Measurements from ENCODE around the gene KIDINS220. TPM values are rescaled to one million over a fixed set of nuclear protein-coding genes. Genes with fewer than 3 reads are reported as not detected.

The KIDINS220 gene
- total RNA-seq, 2 experiments from 2014 or later: 22.7 to 24.4 TPM

- H3K27ac Mint-ChIP-seq: no peak overlapping the region
- ATAC-seq: no peak
- H3K9me3 Mint-ChIP-seq (ENCODE audit: low read depth): no peaks in the 10 kb centered on the region
- DNase-seq: no peak
- ChIA-PET CTCF (interaction anchor here (0.8 kb wide), 1 partner anchor 20 kb away, joined by 3 read pairs; no protein-coding TSS in a partner anchor), POLR2A (no interaction called here)
- intact Hi-C loops (cut with DNase I, micrococcal nuclease): no loop called here
- peaks cover 45% of the 10 kb centered on the region for H3K36me3 Mint-ChIP-seq (ENCODE audit: low read depth)
- H3K27me3 Mint-ChIP-seq: no peaks in the 10 kb centered on the region
- H3K4me1 Mint-ChIP-seq: no peaks in the 10 kb centered on the region
- no peak overlapping the region for H3K4me3 Mint-ChIP-seq
These were observed 57.4 kb downstream of the KIDINS220 start for GRCh38 chr2:8779795-8780671.

- POLR2A ChIA-PET: no interaction called here
- DNase-seq: no peak
- H3K9me3 Mint-ChIP-seq (ENCODE audit: low read depth): no peaks in the 10 kb centered on the region
- intact Hi-C loops (cut with DNase I, micrococcal nuclease): no loop called here
- no peak overlapping the region for H3K27ac Mint-ChIP-seq
- H3K36me3 Mint-ChIP-seq (ENCODE audit: low read depth): peaks cover 28% of the 10 kb centered on the region
- no peaks in the 10 kb centered on the region for H3K27me3 Mint-ChIP-seq
- peaks cover 2% of the 10 kb centered on the region for H3K4me1 Mint-ChIP-seq
- CTCF ChIA-PET: no interaction called here
- ATAC-seq: no peak
- no peak overlapping the region for H3K4me3 Mint-ChIP-seq
These were observed 63.0 kb downstream of the KIDINS220 start for GRCh38 chr2:8774371-8774770.

- POLR2A ChIA-PET: no interaction called here
- H3K27ac Mint-ChIP-seq: no peak overlapping the region
- ATAC-seq (no peak), DNase-seq (no peak)
- no peaks in the 10 kb centered on the region for H3K4me1 Mint-ChIP-seq
- CTCF ChIA-PET: interaction anchor here (1.0 kb wide), 1 partner anchor 17 kb away, joined by 3 read pairs; no protein-coding TSS in a partner anchor
- intact Hi-C loops (cut with DNase I, micrococcal nuclease): loop anchor here in 1 of 2 experiments (10.0 kb wide), 1 partner anchor 1563 kb away; no protein-coding TSS in a partner anchor
- peaks cover 14% of the 10 kb centered on the region for H3K36me3 Mint-ChIP-seq (ENCODE audit: low read depth)
- no peak overlapping the region for H3K4me3 Mint-ChIP-seq
- no peaks in the 10 kb centered on the region for H3K27me3 Mint-ChIP-seq
- H3K9me3 Mint-ChIP-seq (ENCODE audit: low read depth): no peaks in the 10 kb centered on the region
These were observed 70.1 kb downstream of the KIDINS220 start for GRCh38 chr2:8767324-8767723.

- CTCF ChIA-PET: interaction anchor here (0.6 kb wide), 1 partner anchor 75 kb away, joined by 3 read pairs; no protein-coding TSS in a partner anchor
- no peaks in the 10 kb centered on the region for H3K9me3 Mint-ChIP-seq (ENCODE audit: low read depth)
- no peak overlapping the region for H3K4me3 Mint-ChIP-seq
- ATAC-seq: no peak
- POLR2A ChIA-PET: no interaction called here
- H3K27ac Mint-ChIP-seq: no peak overlapping the region
- no peak for DNase-seq
- intact Hi-C loops (cut with DNase I, micrococcal nuclease): loop anchor here (1.0 to 10.0 kb wide), 4 partner anchors 68 to 1557 kb away; no protein-coding TSS in a partner anchor
- H3K36me3 Mint-ChIP-seq (ENCODE audit: low read depth): peaks cover 35% of the 10 kb centered on the region
- H3K4me1 Mint-ChIP-seq: no peaks in the 10 kb centered on the region
- no peaks in the 10 kb centered on the region for H3K27me3 Mint-ChIP-seq
These were observed 75.8 kb downstream of the KIDINS220 start for GRCh38 chr2:8761529-8762164.

GRCh38 chr2:8756716-8757115 is 80.7 kb downstream of the KIDINS220 start:
- no peaks in the 10 kb centered on the region for H3K9me3 Mint-ChIP-seq (ENCODE audit: low read depth)
- ChIA-PET POLR2A (no interaction called here), CTCF (no interaction called here)
- peaks cover 2% of the 10 kb centered on the region for H3K4me1 Mint-ChIP-seq
- H3K36me3 Mint-ChIP-seq (ENCODE audit: low read depth): peaks cover 42% of the 10 kb centered on the region
- H3K27me3 Mint-ChIP-seq: no peaks in the 10 kb centered on the region
- no peak for DNase-seq
- ATAC-seq: no peak
- no peak overlapping the region for H3K27ac Mint-ChIP-seq
- intact Hi-C loops (cut with DNase I, micrococcal nuclease): no loop called here
- no peak overlapping the region for H3K4me3 Mint-ChIP-seq

- Mint-ChIP-seq H3K36me3 (ENCODE audit: low read depth) (peaks cover 42% of the 10 kb centered on the region), H3K4me1 (peaks cover 2% of the 10 kb centered on the region), H3K27ac (no peak overlapping the region), H3K4me3 (no peak overlapping the region), H3K27me3 (no peaks in the 10 kb centered on the region), H3K9me3 (ENCODE audit: low read depth) (no peaks in the 10 kb centered on the region)
- POLR2A ChIA-PET: no interaction called here
- CTCF ChIA-PET: no interaction called here
- DNase-seq (no peak), ATAC-seq (no peak)
- intact Hi-C loops (cut with DNase I, micrococcal nuclease): no loop called here
These were observed 81.2 kb downstream of the KIDINS220 start for GRCh38 chr2:8756230-8756629.

- intact Hi-C loops (cut with DNase I, micrococcal nuclease): no loop called here
- Mint-ChIP-seq H3K4me3 (no peak overlapping the region), H3K27me3 (no peaks in the 10 kb centered on the region), H3K4me1 (peaks cover 2% of the 10 kb centered on the region), H3K27ac (no peak overlapping the region), H3K9me3 (ENCODE audit: low read depth) (no peaks in the 10 kb centered on the region), H3K36me3 (ENCODE audit: low read depth) (peaks cover 37% of the 10 kb centered on the region)
- DNase-seq (no peak), ATAC-seq (no peak)
- ChIA-PET CTCF (interaction anchor here (1.1 kb wide), 1 partner anchor 14 kb away, joined by 3 read pairs; no protein-coding TSS in a partner anchor), POLR2A (no interaction called here)
These were observed 83.2 kb downstream of the KIDINS220 start for GRCh38 chr2:8754106-8754776.

GRCh38 chr2:8753609-8754008 is 83.8 kb downstream of the KIDINS220 start:
- CTCF ChIA-PET: interaction anchor here (1.1 kb wide), 1 partner anchor 14 kb away, joined by 3 read pairs; no protein-coding TSS in a partner anchor
- H3K27me3 Mint-ChIP-seq: no peaks in the 10 kb centered on the region
- peaks cover 2% of the 10 kb centered on the region for H3K4me1 Mint-ChIP-seq
- no peak overlapping the region for H3K27ac Mint-ChIP-seq
- peaks cover 31% of the 10 kb centered on the region for H3K36me3 Mint-ChIP-seq (ENCODE audit: low read depth)
- POLR2A ChIA-PET: no interaction called here
- DNase-seq (no peak), ATAC-seq (no peak)
- no peaks in the 10 kb centered on the region for H3K9me3 Mint-ChIP-seq (ENCODE audit: low read depth)
- H3K4me3 Mint-ChIP-seq: no peak overlapping the region
- intact Hi-C loops (cut with DNase I, micrococcal nuclease): no loop called here

- ATAC-seq (no peak), DNase-seq (no peak)
- Mint-ChIP-seq H3K9me3 (ENCODE audit: low read depth) (no peaks in the 10 kb centered on the region), H3K36me3 (ENCODE audit: low read depth) (peaks cover 20% of the 10 kb centered on the region), H3K27ac (no peak overlapping the region), H3K27me3 (no peaks in the 10 kb centered on the region), H3K4me3 (no peak overlapping the region), H3K4me1 (peaks cover 2% of the 10 kb centered on the region)
- ChIA-PET CTCF (no interaction called here), POLR2A (no interaction called here)
- intact Hi-C loops (cut with DNase I, micrococcal nuclease): no loop called here
These were observed 85.0 kb downstream of the KIDINS220 start for GRCh38 chr2:8752385-8752784.

- Mint-ChIP-seq H3K27ac (no peak overlapping the region), H3K36me3 (ENCODE audit: low read depth) (peaks cover 2% of the 10 kb centered on the region), H3K4me1 (peaks cover 2% of the 10 kb centered on the region), H3K4me3 (no peak overlapping the region), H3K9me3 (ENCODE audit: low read depth) (no peaks in the 10 kb centered on the region), H3K27me3 (no peaks in the 10 kb centered on the region)
- ATAC-seq (no peak), DNase-seq (no peak)
- intact Hi-C loops (cut with DNase I, micrococcal nuclease): no loop called here
- ChIA-PET POLR2A (no interaction called here), CTCF (interaction anchor here (1.5 kb wide), 1 partner anchor 16 kb away, joined by 3 read pairs; no protein-coding TSS in a partner anchor)
These were observed 87.2 kb downstream of the KIDINS220 start for GRCh38 chr2:8750221-8750620.

GRCh38 chr2:8743261-8743660 is 94.2 kb downstream of the KIDINS220 start:
- ATAC-seq (no peak), DNase-seq (no peak)
- POLR2A ChIA-PET: interaction anchor here (0.6 kb wide), 1 partner anchor 24 kb away, joined by 3 read pairs; no protein-coding TSS in a partner anchor
- no peaks in the 10 kb centered on the region for H3K27me3 Mint-ChIP-seq
- no peak overlapping the region for H3K4me3 Mint-ChIP-seq
- no peaks in the 10 kb centered on the region for H3K9me3 Mint-ChIP-seq (ENCODE audit: low read depth)
- no peaks in the 10 kb centered on the region for H3K4me1 Mint-ChIP-seq
- no peaks in the 10 kb centered on the region for H3K36me3 Mint-ChIP-seq (ENCODE audit: low read depth)
- CTCF ChIA-PET: no interaction called here
- no peak overlapping the region for H3K27ac Mint-ChIP-seq
- intact Hi-C loops (cut with DNase I, micrococcal nuclease): no loop called here

Measured in activated CD4-positive, alpha-beta T cell treated with anti-CD3 and anti-CD28 coated beads for 36 hours (primary cell).